Lower leg skin (tissue), 4 donors: ENCODE measurements around the gene ADAMTSL2. TPM values are rescaled to one million over a fixed set of nuclear protein-coding genes. Genes with fewer than 3 reads are reported as not detected.

Source experiments
- DNase-seq, 2 donors: peaks; one replicate each; pipeline ENCODE4 v3.0.0-alpha.2; 2019; ENCODE audit warnings: low spot score in 2 of 2
- H3K4me3 ChIP-seq: fragments of 200-600 bp; sonication (generic); 2 replicates; pipeline ENCODE4 v1.5.1; 2017; ENCODE audit warnings: mild to moderate bottlenecking, low read depth; ENCODE audit not compliant: poor library complexity, severe bottlenecking
- POLR2A ChIP-seq, 2 donors: fragments of 450-650 bp; IDR thresholded peaks; one replicate each; pipeline ENCODE4 v1.6.1; 2016 to 2017; ENCODE audit warnings: antibody characterized with exemption in 2 of 2, mild to moderate bottlenecking in 1 of 2, moderate library complexity in 1 of 2
- WGBS, 2 donors: methylation state at CpG; one replicate each; pipeline ENCODE4 v1.1.5; 2018; 5-methylcytosine and 5-hydroxymethylcytosine counted together
- intact Hi-C: fragments of 100-400 bp; cut with DNase I; formaldehyde crosslinking; loops from one replicate; pipeline ENCODE4 v1.15.0; 2023; ENCODE audit warnings: low total_unique reads
- total RNA-seq, 4 donors: library from RNA; depleted of rRNA; stranded (reverse); fragments of >200 nt; gene quantifications; one replicate each; pipeline ENCODE4 v1.1.0, GENCODE V29; 2016
- TF ChIP-seq, protein P1 (sequence below), 3 donors: fragments of 450-650 bp; IDR thresholded peaks; one replicate each; pipeline ENCODE4 v1.5.1; 2016; ENCODE audit warnings: antibody characterized with exemption in 3 of 3, mild to moderate bottlenecking in 3 of 3, moderate library complexity in 2 of 3

ADAMTSL2 gene
- 1 to 10 TPM in 1 of 4 donors, under 1 TPM in 2, not detected in 1; 0.08 to 1.5 (median 0.32) TPM for total RNA-seq

DNA sequence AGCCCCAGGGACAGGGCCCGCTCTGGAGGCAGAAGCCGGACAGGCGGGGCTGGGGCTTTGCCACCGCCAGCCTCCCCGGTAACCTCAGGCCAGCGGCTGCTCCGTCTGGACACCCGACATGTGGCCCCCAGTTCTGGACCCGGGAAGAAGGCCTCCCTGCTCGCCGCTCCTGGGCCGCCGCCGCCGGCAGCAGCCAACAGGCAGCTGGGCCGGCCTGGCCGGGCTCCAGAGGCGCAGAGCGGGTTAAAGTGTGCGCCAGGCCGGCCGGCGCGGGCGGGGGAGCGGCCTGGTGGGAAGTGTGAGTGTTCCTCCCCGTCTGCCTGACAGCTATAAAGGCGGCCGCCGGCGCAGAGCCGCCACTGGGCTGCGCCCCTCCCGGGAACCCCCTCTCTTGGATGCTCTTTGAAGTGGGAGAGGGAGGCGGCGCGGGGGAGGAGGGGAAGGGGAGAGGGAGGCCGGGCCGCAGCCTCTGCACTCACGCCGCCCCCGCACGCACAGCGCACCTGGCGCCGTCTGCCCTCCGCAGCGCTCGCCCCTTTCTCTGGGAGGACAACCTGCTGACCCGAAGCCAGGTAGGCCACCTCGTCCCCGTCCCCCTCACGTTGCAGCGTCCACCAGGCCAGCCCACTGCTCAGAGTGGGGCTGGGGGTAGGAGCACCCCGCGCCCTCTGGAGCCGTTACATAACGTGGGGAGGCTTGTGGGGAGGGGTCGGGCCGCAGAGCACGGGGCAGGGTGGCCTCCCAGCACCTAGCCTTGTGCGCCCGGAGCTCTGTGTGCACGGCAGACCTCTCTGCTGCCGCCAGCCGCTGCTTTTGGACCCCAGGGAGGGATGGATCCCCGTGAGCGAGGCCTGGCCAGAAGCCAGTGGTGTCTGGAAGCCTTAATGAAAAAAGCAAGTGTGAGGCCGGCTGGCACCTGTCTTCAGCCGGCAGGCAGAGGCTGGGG lies at the start of gene ADAMTSL2:
Gene ADAMTSL2, plus strand, starts transcription at position 359 of the 946 bp plus-strand sequence. CDS start 2,009 bp downstream, outside the sequence.
- intact Hi-C loops = loop anchor here (10.0 kb wide), 1 partner anchor 190 kb away; no protein-coding TSS in a partner anchor
- no peak within 1 kb of the TSS for H3K4me3 ChIP-seq
- TF ChIP-seq, protein P1, sequence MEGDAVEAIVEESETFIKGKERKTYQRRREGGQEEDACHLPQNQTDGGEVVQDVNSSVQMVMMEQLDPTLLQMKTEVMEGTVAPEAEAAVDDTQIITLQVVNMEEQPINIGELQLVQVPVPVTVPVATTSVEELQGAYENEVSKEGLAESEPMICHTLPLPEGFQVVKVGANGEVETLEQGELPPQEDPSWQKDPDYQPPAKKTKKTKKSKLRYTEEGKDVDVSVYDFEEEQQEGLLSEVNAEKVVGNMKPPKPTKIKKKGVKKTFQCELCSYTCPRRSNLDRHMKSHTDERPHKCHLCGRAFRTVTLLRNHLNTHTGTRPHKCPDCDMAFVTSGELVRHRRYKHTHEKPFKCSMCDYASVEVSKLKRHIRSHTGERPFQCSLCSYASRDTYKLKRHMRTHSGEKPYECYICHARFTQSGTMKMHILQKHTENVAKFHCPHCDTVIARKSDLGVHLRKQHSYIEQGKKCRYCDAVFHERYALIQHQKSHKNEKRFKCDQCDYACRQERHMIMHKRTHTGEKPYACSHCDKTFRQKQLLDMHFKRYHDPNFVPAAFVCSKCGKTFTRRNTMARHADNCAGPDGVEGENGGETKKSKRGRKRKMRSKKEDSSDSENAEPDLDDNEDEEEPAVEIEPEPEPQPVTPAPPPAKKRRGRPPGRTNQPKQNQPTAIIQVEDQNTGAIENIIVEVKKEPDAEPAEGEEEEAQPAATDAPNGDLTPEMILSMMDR (IDR thresholded peaks at IDR 0.05) = no peak
- no peak for TF ChIP-seq POLR2A (IDR thresholded peaks at IDR 0.05)
- DNase-seq = no peak
- WGBS, 2 donors = 4 to 5% methylated on average over 35 to 62 of the region's 70 CpGs

DNA sequence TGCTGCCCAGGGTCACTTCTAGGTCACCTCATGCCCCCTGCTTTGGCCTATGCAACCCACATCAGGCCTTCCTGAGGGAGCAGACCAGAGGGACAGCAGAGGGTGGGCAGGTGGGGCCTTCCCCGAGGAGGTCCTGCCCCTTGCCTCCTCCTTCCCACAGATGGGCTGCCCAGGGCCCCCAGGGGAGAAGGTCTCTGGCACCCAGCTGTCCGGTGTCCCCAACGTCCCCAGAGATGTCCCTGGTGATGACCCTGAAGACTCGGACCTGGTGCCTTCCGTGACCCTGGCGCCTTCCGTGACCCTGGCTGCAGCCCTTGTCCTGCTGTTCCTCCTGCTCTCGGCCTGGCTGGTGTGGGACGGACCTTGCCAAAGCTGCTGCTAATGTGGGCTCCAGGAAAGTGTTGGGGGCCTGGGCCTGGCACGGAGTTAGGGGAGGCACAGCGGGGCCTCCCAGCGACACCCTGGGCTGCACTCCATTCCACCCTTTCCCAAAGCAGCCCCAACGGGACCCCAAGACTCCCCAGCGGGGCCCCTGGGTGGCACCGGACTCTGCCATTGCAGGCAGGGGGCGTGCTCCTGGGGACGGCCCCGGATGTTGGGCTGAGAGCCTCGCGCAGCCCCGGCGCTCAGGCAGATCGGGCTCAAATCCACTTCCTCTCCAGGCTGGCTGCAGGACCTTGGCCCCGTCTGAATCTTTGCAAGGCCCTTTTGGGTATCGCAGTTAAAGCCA lies 48.8 kb upstream of the ADAMTSL2 start:
- intact Hi-C loops = loop anchor here (5.0 kb wide), 2 partner anchors 78 to 298 kb away; no protein-coding TSS in a partner anchor
- 34 to 48% methylated on average over 14 to 17 of the region's 25 CpGs for WGBS, 2 donors
- H3K4me3 ChIP-seq = no peak overlapping the region
- no peak for DNase-seq
- TF ChIP-seq POLR2A (IDR thresholded peaks at IDR 0.05) = no peak
- TF ChIP-seq, protein P1 (IDR thresholded peaks at IDR 0.05) = no peak

DNA sequence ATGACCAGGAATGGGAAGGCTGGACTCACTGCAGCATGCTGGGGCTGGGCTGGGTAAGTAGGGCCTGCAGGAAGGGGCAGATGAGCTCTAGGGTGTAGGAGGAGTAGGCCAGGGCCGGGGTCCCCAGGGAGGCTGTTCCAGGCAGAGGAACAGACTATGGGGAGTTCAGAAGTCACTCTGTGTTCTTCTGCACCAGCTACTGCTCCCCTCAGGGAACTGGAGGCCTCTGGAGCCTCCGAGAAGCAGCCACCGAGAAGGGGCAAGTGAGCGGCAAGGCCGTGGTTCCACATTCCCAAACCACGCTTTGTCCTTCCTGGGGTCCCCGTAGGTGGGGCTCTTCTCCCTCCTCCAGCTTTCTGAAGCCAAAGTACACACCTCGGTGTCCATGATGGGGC lies 47.2 kb upstream of the ADAMTSL2 start:
- H3K4me3 ChIP-seq = no peak overlapping the region
- intact Hi-C loops = loop anchor here (5.0 kb wide), 2 partner anchors 80 to 300 kb away; no protein-coding TSS in a partner anchor
- no peak for TF ChIP-seq POLR2A (IDR thresholded peaks at IDR 0.05)
- TF ChIP-seq, protein P1 (IDR thresholded peaks at IDR 0.05) = no peak
- WGBS, 2 donors = 84 to 87% methylated on average over 8 of the region's 8 CpGs
- DNase-seq = no peak

DNA sequence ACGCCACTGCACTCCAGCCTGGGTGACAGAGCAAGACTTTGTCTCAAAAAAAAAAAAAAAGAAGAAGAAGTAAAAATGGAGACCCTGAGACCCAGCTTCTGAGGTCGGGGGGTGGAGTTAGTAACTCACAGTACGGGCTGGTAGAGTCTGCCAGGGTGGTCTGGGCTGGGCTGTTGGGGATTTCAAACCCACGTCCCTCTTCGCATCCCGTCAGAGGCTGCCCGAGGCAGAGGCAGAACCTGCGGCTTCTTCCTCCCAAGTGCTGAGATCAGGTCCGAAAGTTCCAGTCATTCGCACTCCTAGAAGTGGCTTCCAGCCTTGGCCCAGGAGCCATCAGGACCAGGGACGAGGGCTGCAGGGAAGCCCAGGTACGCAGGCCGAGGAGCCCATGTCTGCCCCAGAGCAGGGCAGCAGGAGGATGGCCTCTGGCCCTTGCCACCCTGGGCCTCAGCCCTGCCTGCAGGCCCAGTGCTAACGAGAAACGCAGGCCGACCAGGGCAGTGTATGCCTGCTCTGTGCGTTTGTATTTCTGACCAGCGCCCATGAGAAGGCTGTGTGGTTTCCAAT lies 45.7 kb upstream of the ADAMTSL2 start:
- TF ChIP-seq, protein P1 (IDR thresholded peaks at IDR 0.05) = no peak
- no peak for TF ChIP-seq POLR2A (IDR thresholded peaks at IDR 0.05)
- 85 to 87% methylated on average over 18 of the region's 18 CpGs for WGBS, 2 donors
- no peak for DNase-seq
- H3K4me3 ChIP-seq = no peak overlapping the region
- intact Hi-C loops = loop anchor here (5.0 kb wide), 2 partner anchors 81 to 301 kb away; no protein-coding TSS in a partner anchor
